ENCODE results near the gene AK8. TPM values are rescaled to one million over a fixed set of nuclear protein-coding genes. Genes with fewer than 3 reads are reported as not detected.

Gene AK8
- total and polyA plus RNA-seq, 12 donors = 0.09 to 1.0 (median 0.21) TPM; not detected in 6

- H3K4me3 ChIP-seq = no peak overlapping the region
- peak; percentile 37 to 84 (median 68) for ATAC-seq
- no peaks in the 10 kb centered on the region for H3K9me3 ChIP-seq
- intact Hi-C loops (cut with DNase I) = loop anchor here in 9 of 10 donors (2.0 to 10.0 kb wide), 11 partner anchors 103 to 387 kb away; partner anchors contain the start of genes CFAP77 (in 2 of the 9) and GTF3C4 (in 2 of the 9)
- WGBS, 2 donors = 57 to 62% methylated on average over 15 of the region's 15 CpGs
- DNase-seq = no peak
- peak overlapping the region in 7 of 10 donors; percentile 7 to 71 (median 50) for H3K27ac ChIP-seq
- no peak for TF ChIP-seq CTCF (IDR thresholded peaks at IDR 0.05)
- no peaks in the 10 kb centered on the region for H3K36me3 ChIP-seq
- peaks cover 7 to 27% (median 13%) of the 10 kb centered on the region in 9 donors for H3K4me1 ChIP-seq
- H3K27me3 ChIP-seq = peaks cover 0 to 28% (median 14%) of the 10 kb centered on the region in 7 donors
Measured at GRCh38 chr9:132797861-132798659, 80.0 kb downstream of the AK8 start.

GRCh38 chr9:132795511-132796303, 82.4 kb downstream of the AK8 start:
- no peaks in the 10 kb centered on the region for H3K9me3 ChIP-seq
- DNase-seq = no peak
- no peak overlapping the region for H3K4me3 ChIP-seq
- ATAC-seq = no peak
- WGBS, 2 donors = 89 to 91% methylated on average over 16 of the region's 16 CpGs
- peaks cover 0 to 19% (median 4%) of the 10 kb centered on the region in 7 donors for H3K27me3 ChIP-seq
- no peaks in the 10 kb centered on the region for H3K36me3 ChIP-seq
- no peak for TF ChIP-seq CTCF (IDR thresholded peaks at IDR 0.05)
- intact Hi-C loops (cut with DNase I) = loop anchor here in 7 of 10 donors (5.0 to 10.0 kb wide), 7 partner anchors 101 to 381 kb away; partner anchors contain the start of genes GTF3C4 (in 2 of the 7) and CFAP77 (in 1 of the 7)
- peaks cover 7 to 27% (median 13%) of the 10 kb centered on the region in 9 donors for H3K4me1 ChIP-seq
- no peak overlapping the region for H3K27ac ChIP-seq

- peaks cover 0 to 19% (median 4%) of the 10 kb centered on the region in 7 donors for H3K27me3 ChIP-seq
- WGBS, 2 donors = 29 to 37% methylated on average over 13 of the region's 13 CpGs
- H3K36me3 ChIP-seq = no peaks in the 10 kb centered on the region
- peaks cover 5 to 21% (median 13%) of the 10 kb centered on the region in 9 donors for H3K4me1 ChIP-seq
- H3K9me3 ChIP-seq = no peaks in the 10 kb centered on the region
- no peak overlapping the region for H3K4me3 ChIP-seq
- DNase-seq = no peak
- no peak for TF ChIP-seq CTCF (IDR thresholded peaks at IDR 0.05)
- intact Hi-C loops (cut with DNase I) = loop anchor here in 7 of 10 donors (5.0 to 10.0 kb wide), 7 partner anchors 100 to 380 kb away; partner anchors contain the start of genes GTF3C4 (in 2 of the 7) and CFAP77 (in 1 of the 7)
- H3K27ac ChIP-seq = no peak overlapping the region
- ATAC-seq = no peak
Measured at GRCh38 chr9:132794730-132795380, 83.2 kb downstream of the AK8 start.
